ENCODE results near the gene EXOC3. TPM values are rescaled to one million over a fixed set of nuclear protein-coding genes. Genes with fewer than 3 reads are reported as not detected.

Gene EXOC3
- total RNA-seq, 4 donors from 2014 or later, result 46.4 to 92.7 (median 60.3) TPM

DNA sequence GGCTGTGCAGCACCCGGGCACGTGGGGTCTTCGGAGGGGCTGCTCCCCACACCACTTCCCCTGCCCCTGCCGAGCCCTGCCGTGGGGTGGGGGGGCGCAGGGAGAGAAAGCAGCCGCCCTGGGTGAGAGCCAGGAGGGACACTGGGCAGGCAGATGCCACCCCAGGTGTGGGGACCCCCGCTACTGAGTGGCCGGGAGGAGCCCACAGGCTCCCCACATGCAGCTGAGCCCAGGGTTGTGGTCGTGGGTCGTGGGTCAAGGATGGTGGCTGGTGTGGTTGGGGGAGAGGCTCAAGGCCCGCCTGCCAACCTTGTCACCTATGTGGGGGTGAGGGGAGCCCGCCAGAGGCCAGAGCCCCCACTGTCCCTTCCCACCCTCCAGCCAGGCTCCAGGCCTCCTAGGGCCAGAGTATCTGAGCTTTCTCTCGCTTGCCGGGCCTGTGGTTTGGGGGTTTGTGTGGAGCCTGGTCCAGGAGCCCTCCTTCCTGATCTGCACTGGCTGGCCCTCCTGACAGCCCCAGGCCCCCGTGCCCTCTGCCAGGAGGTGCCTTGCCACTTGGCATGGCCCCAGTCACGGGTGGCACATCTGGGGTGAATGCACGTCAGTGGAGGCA lies 35.5 kb downstream of the EXOC3 start:
- peaks cover 88% of the 10 kb centered on the region for H3K27me3 ChIP-seq
- no CpG with 5 or more reads among the region's 18 CpGs for WGBS, 2 donors (ENCODE audit: low coverage in 1 of 2)
- no peaks in the 10 kb centered on the region for H3K9me3 ChIP-seq
- peaks cover 0 to 12% (median 6%) of the 10 kb centered on the region in 3 donors for H3K4me1 ChIP-seq
- TF ChIP-seq EP300 (IDR thresholded peaks at IDR 0.05) (no peak), POLR2AphosphoS5 (IDR thresholded peaks at IDR 0.05) (no peak), POLR2A (IDR thresholded peaks at IDR 0.05) (no peak), CTCF (IDR thresholded peaks at IDR 0.05) (no peak)
- H3K36me3 ChIP-seq, result no peaks in the 10 kb centered on the region
- no peak for ATAC-seq
- H3K27ac ChIP-seq, result no peak overlapping the region
- no peak overlapping the region for H3K4me3 ChIP-seq

DNA sequence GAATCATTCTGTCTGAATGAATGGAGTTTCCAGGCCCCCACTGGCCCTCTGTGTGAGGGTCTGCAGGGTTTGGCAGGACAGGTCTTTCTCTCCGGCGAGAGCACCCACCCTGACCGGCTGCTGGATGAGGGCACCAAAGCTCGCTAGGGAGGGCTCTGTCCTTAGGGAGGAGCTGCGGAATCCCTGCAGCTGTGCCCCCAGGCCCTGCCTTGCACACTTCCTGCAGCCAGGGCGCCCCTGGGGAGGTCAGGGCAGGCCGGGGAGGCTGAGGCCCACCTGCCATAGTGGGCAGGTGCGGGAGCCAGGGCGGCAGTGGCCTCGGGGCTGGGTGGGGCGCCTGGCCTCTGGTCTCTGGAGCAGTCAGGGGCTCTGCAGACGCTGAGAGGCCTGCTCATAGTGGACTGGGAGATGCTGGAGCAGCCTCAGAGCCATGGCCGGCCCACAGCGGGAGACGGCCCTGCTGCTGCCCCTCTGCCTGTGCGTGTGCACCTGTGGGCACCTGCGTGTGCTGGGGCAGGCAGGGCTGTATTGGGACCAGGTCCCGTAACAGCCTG lies 36.1 kb downstream of the EXOC3 start:
- Histone ChIP-seq H3K27me3 (peaks cover 93% of the 10 kb centered on the region), H3K4me1 (peaks cover 0 to 12% (median 6%) of the 10 kb centered on the region in 3 donors), H3K36me3 (no peaks in the 10 kb centered on the region), H3K4me3 (no peak overlapping the region), H3K27ac (no peak overlapping the region), H3K9me3 (no peaks in the 10 kb centered on the region)
- no CpG with 5 or more reads among the region's 18 CpGs for WGBS, 2 donors (ENCODE audit: low coverage in 1 of 2)
- ATAC-seq, result no peak
- TF ChIP-seq EP300 (IDR thresholded peaks at IDR 0.05) (no peak), CTCF (IDR thresholded peaks at IDR 0.05) (no peak), POLR2A (IDR thresholded peaks at IDR 0.05) (no peak), POLR2AphosphoS5 (IDR thresholded peaks at IDR 0.05) (no peak)

GRCh38 chr5:479566-480319 lies 36.8 kb downstream of the EXOC3 start:
- TF ChIP-seq POLR2AphosphoS5 (IDR thresholded peaks at IDR 0.05) (no peak), CTCF (IDR thresholded peaks at IDR 0.05) (no peak), POLR2A (IDR thresholded peaks at IDR 0.05) (no peak), EP300 (IDR thresholded peaks at IDR 0.05) (no peak)
- no peaks in the 10 kb centered on the region for H3K36me3 ChIP-seq
- peaks cover 0 to 10% (median 5%) of the 10 kb centered on the region in 3 donors for H3K4me1 ChIP-seq
- no peak overlapping the region for H3K4me3 ChIP-seq
- H3K9me3 ChIP-seq, result no peaks in the 10 kb centered on the region
- no CpG with 5 or more reads among the region's 34 CpGs for WGBS, 2 donors (ENCODE audit: low coverage in 1 of 2)
- no peak overlapping the region for H3K27ac ChIP-seq
- H3K27me3 ChIP-seq, result peaks cover 98% of the 10 kb centered on the region
- no peak for ATAC-seq

DNA sequence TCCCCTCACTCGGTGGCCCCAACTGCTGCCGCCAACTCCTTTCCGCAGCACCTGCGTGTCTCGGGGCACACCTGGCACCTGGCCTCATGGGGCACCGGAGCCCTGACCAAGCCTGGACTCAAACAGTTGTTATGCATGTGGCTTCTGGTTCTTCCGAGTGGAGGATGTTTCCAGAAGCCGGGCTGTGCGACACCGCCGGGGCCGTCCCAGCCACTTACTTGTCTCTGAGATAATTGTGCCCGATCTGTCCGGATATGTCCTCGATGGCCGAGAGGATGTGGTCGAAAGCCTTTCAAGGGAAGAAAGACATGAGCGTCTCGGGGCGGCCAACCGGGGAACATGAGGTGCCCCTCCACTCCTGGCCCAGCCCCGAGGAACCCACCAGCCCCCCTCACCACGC lies 38.4 kb downstream of the EXOC3 start:
- Histone ChIP-seq H3K4me1 (no peaks in the 10 kb centered on the region), H3K27me3 (peaks cover 98% of the 10 kb centered on the region), H3K36me3 (no peaks in the 10 kb centered on the region), H3K27ac (no peak overlapping the region), H3K4me3 (no peak overlapping the region), H3K9me3 (no peaks in the 10 kb centered on the region)
- TF ChIP-seq CTCF (IDR thresholded peaks at IDR 0.05) (no peak), POLR2A (IDR thresholded peaks at IDR 0.05) (no peak), POLR2AphosphoS5 (IDR thresholded peaks at IDR 0.05) (no peak), EP300 (IDR thresholded peaks at IDR 0.05) (no peak)
- WGBS, 2 donors (ENCODE audit: low coverage in 1 of 2), result 83 to 98% methylated on average over 2 to 10 of the region's 23 CpGs
- no peak for ATAC-seq

All from gastroesophageal sphincter (tissue), 4 donors.